Ishikawa (cell line): ENCODE results near the gene AATK.

Source experiments
- CEBPB ChIP-seq: IDR thresholded peaks from 2 replicates; pipeline ENCODE4 v1.6.1; 2012
- CREB1 ChIP-seq: IDR thresholded peaks from 2 replicates; pipeline ENCODE4 v1.6.1; 2012; ENCODE audit warnings: low read depth
- EGR1 ChIP-seq: IDR thresholded peaks from 2 replicates; pipeline ENCODE4 v1.6.1; 2012
- EP300 ChIP-seq: IDR thresholded peaks from 2 replicates; pipeline ENCODE4 v1.6.1; 2012; ENCODE audit warnings: borderline replicate concordance
- FOXM1 ChIP-seq: IDR thresholded peaks from 2 replicates; pipeline ENCODE4 v1.6.1; 2012; ENCODE audit warnings: low read depth, borderline replicate concordance
- MAX ChIP-seq: IDR thresholded peaks from 2 replicates; pipeline ENCODE4 v1.6.1; 2012
- NFIC ChIP-seq: IDR thresholded peaks from 2 replicates; pipeline ENCODE4 v1.6.1; 2012
- RAD21 ChIP-seq: IDR thresholded peaks from 2 replicates; pipeline ENCODE4 v1.6.1; 2012; ENCODE audit warnings: low read depth
- REST ChIP-seq: IDR thresholded peaks from 2 replicates; pipeline ENCODE4 v1.6.1; 2012; ENCODE audit warnings: low read depth, mild to moderate bottlenecking
- TAF1 ChIP-seq: IDR thresholded peaks from 2 replicates; pipeline ENCODE4 v1.6.1; 2012; ENCODE audit warnings: low read depth, mild to moderate bottlenecking
- TCF12 ChIP-seq: IDR thresholded peaks from 2 replicates; pipeline ENCODE4 v1.6.1; 2012; ENCODE audit warnings: low read depth
- TEAD4 ChIP-seq: IDR thresholded peaks from 2 replicates; pipeline ENCODE4 v1.6.1; 2012
- USF1 ChIP-seq: IDR thresholded peaks from 2 replicates; pipeline ENCODE4 v1.6.1; 2012
- YY1 ChIP-seq: IDR thresholded peaks from 2 replicates; pipeline ENCODE4 v1.6.1; 2012; ENCODE audit warnings: low read depth
- ZBTB7A ChIP-seq: IDR thresholded peaks from 2 replicates; pipeline ENCODE4 v1.6.1; 2012; ENCODE audit warnings: low read depth

AATK gene

DNA sequence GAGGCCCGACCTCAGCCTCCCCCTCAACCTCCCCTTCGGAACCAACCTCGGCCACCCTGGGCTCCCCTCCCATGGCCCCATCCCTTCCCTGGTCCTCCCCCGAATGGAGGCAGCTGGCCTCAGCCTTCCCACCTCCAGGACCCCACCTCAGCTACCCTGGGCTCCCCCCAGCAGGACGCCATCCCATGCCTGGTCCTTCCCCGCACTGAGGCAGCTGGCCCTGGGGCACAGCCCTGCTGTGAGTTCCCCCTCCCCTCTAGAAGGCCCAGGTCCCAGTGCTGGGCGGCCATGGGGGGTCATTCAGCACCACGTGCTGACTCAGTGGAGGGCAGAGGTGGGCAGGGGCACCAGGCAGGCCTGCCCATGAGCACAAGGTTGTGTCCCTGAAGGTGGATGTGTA lies 29.7 kb downstream of the AATK start:
- TF ChIP-seq MAX (no peak), TEAD4 (no peak), EGR1 (no peak), CREB1 (no peak), RAD21 (no peak), TCF12 (no peak), ZBTB7A (no peak), NFIC (no peak), YY1 (no peak), EP300 (no peak), FOXM1 (no peak), TAF1 (no peak), USF1 (no peak), REST (no peak)

DNA sequence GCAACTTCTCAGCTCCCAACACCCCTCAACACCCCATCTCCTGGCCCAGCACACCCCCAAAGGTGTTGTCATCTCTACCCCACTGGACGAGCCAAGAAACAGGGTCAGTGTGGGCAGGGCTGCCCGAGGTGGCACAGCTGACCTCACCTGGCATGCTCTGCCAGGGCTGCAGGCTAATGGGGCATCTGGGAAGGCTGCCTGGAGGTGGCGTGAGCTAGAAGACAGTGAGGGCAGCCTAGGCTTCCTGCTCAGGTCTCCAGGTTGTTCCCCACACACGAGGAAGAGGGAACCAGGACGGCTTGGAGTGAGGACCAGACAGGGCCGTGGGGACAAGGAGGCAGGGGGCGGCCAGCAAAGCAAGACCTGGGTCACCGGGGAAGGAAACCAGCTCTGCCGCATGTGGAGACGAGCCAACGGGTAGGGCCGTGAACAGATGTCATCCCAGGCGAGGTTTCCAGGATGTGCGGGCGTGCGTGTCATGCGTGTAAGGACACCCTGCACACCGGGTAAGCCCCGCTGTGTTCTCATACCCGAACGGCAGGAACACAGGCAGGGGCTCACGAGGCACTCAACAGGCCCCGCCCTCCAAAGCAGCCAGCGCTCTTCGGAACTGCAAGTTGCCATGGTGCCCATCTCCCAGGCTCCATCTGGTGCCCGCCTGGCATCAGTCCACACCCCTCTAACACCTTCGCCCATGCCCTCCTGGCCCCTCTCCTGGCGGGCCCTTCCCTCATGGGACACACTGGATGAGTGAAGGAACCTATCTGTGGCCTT lies 30.3 kb downstream of the AATK start:
- no peak for TF ChIP-seq NFIC
- no peak for TF ChIP-seq TAF1
- no peak for TF ChIP-seq TEAD4
- no peak for TF ChIP-seq USF1
- no peak for TF ChIP-seq EGR1
- TF ChIP-seq CEBPB = no peak

- TF ChIP-seq MAX (no peak), CEBPB (no peak), FOXM1 (no peak), EGR1 (no peak), TCF12 (no peak), USF1 (no peak), TAF1 (no peak), TEAD4 (no peak), REST (no peak), RAD21 (no peak), NFIC (no peak), CREB1 (no peak), YY1 (no peak)
Measured at GRCh38 chr17:81134064-81134781, 31.8 kb downstream of the AATK start.

DNA sequence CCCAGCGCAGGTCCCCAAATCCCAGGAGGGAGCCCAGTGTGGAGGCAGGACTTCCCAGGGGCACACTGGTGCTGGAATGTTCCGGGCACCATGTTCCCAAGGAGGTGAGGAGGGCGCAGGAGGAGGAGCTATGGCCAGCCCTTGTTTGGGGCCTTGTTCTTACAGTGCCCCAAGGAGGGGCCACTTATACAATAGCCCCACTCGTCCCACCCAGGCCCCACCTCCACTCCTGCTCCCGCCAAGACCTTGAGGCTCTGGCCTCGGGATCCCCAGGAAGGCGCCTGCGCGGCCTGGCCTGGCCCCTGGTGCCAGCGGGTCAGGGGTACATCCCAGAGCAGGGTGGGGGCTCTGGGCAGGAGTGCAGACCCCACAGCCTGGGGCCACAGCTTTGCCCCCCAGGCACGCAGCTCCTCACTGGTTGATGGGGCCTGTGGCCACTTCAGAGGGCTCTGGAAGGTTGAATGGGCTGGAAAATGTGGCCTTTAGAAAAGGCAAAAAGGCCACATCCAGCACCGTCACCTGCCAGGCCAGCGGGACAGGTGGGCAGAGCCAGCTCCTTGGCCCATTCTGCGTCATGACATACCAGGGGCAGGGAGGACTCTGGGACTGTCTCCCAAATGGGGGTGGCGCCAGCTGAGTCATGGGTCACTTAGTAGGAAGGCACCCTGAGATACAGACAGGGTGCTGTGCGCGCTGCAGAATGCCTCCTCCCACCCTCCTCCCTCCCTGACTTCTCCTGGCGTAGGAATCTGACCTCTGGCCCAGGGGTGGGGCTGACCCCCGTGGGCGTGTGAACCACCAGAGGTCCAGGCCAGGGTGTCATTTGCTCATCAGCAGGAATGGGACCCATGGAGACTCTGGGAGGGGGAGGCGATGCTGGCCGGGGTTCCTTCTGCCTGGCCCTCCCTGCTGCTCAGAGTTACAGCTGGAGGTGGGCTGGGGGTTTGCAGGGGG lies 33.0 kb downstream of the AATK start:
- TF ChIP-seq USF1 (no peak), TEAD4 (no peak), YY1 (no peak)
